Naive thymus-derived CD8-positive, alpha-beta T cell (primary cell): ENCODE results near the gene OR2F2. TPM values are rescaled to one million over a fixed set of nuclear protein-coding genes. Genes with fewer than 3 reads are reported as not detected.

Experiments
- ATAC-seq, 2 donors: fragments of 150-1000 bp; cut with Tn5 transposase in 1 of 2; sonication (Bioruptor Pico), chemical (Tn5 transposase) in 1 of 2; 1 replicate in 1 of 2; 2 replicates in 1 of 2; pipeline ENCODE4 v1.10.0; 2021; ENCODE audit warnings: mild to moderate bottlenecking in 2 of 2, moderate library complexity in 2 of 2
- POLR2A ChIA-PET: fragments of 350-600 bp; sonication (Branson Sonifier 250); formaldehyde crosslinking; loops from one replicate; lab custom pipeline; 2021; ENCODE audit warnings: antibody characterized with exemption; lab: Charles Lee
- DNase-seq, 10 donors: peaks; one replicate each; pipeline versions ENCODE4 v3.0.0 to v3.0.0-alpha.2; 2020 to 2022
- H3K27ac Mint-ChIP-seq, 10 donors: one replicate each; pipeline ENCODE4 v1.8.0; 2020 to 2022; ENCODE audit warnings: mild to moderate bottlenecking in 10 of 10, mixed read lengths in 10 of 10, moderate library complexity in 4 of 10, inconsistent platforms in 1 of 10
- H3K27me3 Mint-ChIP-seq, 5 donors: one replicate each; pipeline ENCODE4 v1.8.0; 2021 to 2022; ENCODE audit warnings: mixed read lengths in 5 of 5
- H3K36me3 Mint-ChIP-seq, 3 donors: one replicate each; pipeline ENCODE4 v1.8.0; 2020 to 2022; ENCODE audit warnings: mixed read lengths in 3 of 3, mild to moderate bottlenecking in 2 of 3, inconsistent platforms in 1 of 3
- H3K4me1 Mint-ChIP-seq, 4 donors: one replicate each; pipeline ENCODE4 v1.8.0; 2021 to 2022; ENCODE audit warnings: mixed read lengths in 4 of 4
- H3K4me3 Mint-ChIP-seq, 10 donors: one replicate each; pipeline ENCODE4 v1.8.0; 2020 to 2022; ENCODE audit warnings: mild to moderate bottlenecking in 10 of 10, mixed read lengths in 10 of 10, moderate library complexity in 6 of 10, inconsistent platforms in 1 of 10
- H3K9me3 Mint-ChIP-seq, 9 donors: one replicate each; pipeline ENCODE4 v1.8.0; 2020 to 2022; ENCODE audit warnings: mixed read lengths in 9 of 9, mild to moderate bottlenecking in 3 of 9, inconsistent platforms in 1 of 9, moderate library complexity in 1 of 9
- polyA plus RNA-seq, 3 donors: library from polyadenylated mRNA; unstranded; fragments of 300-500 nt; fragmentation: Illumina TruSeq; gene quantifications; one replicate each; pipeline ENCODE4 v1.2.3, GENCODE V29; 2021
- total RNA-seq, 8 experiments: library from RNA in 2 of 8; stranded (reverse) in 2 of 8; gene quantifications; one replicate each; pipeline ENCODE4 v1.2.3 and lab custom pipeline; 2021 to 2026

The OR2F2 gene
- total and polyA plus RNA-seq, 5 experiments from 2014 or later, result not detected

GRCh38 chr7:143960813-143961610 lies 26.0 kb downstream of the OR2F2 start:
- Mint-ChIP-seq H3K4me3 (no peak overlapping the region), H3K9me3 (no peaks in the 10 kb centered on the region), H3K27me3 (peaks cover 12 to 60% (median 16%) of the 10 kb centered on the region in 5 donors), H3K27ac (no peak overlapping the region), H3K36me3 (no peaks in the 10 kb centered on the region), H3K4me1 (no peaks in the 10 kb centered on the region)
- POLR2A ChIA-PET, result no interaction called here
- DNase-seq (no peak), ATAC-seq (no peak)

GRCh38 chr7:143965280-143965679 lies 30.2 kb downstream of the OR2F2 start:
- Mint-ChIP-seq H3K36me3 (no peaks in the 10 kb centered on the region), H3K4me3 (no peak overlapping the region), H3K9me3 (no peaks in the 10 kb centered on the region), H3K4me1 (no peaks in the 10 kb centered on the region), H3K27me3 (peaks cover 11 to 26% (median 16%) of the 10 kb centered on the region in 5 donors), H3K27ac (no peak overlapping the region)
- DNase-seq, result no peak
- POLR2A ChIA-PET, result no interaction called here
- ATAC-seq, result no peak

GRCh38 chr7:143967398-143967797 lies 32.4 kb downstream of the OR2F2 start:
- Mint-ChIP-seq H3K27ac (no peak overlapping the region), H3K9me3 (peaks cover 0 to 10% (median 0%) of the 10 kb centered on the region in 9 donors), H3K36me3 (peaks cover 0 to 6% (median 0%) of the 10 kb centered on the region in 3 donors), H3K4me3 (no peak overlapping the region), H3K27me3 (peaks cover 6 to 23% (median 13%) of the 10 kb centered on the region in 5 donors), H3K4me1 (no peaks in the 10 kb centered on the region)
- POLR2A ChIA-PET, result no interaction called here
- DNase-seq, result no peak
- ATAC-seq, result no peak

- no peak for ATAC-seq
- POLR2A ChIA-PET, result no interaction called here
- peaks cover 0 to 10% (median 0%) of the 10 kb centered on the region in 9 donors for H3K9me3 Mint-ChIP-seq
- no peak for DNase-seq
- peaks cover 4 to 10% (median 7%) of the 10 kb centered on the region in 5 donors for H3K27me3 Mint-ChIP-seq
- H3K27ac Mint-ChIP-seq, result no peak overlapping the region
- peaks cover 0 to 6% (median 0%) of the 10 kb centered on the region in 3 donors for H3K36me3 Mint-ChIP-seq
- H3K4me3 Mint-ChIP-seq, result no peak overlapping the region
- H3K4me1 Mint-ChIP-seq, result no peaks in the 10 kb centered on the region
These were observed 38.9 kb downstream of the OR2F2 start for GRCh38 chr7:143973870-143974416.

GRCh38 chr7:143974459-143974858 lies 39.4 kb downstream of the OR2F2 start:
- DNase-seq (no peak), ATAC-seq (no peak)
- H3K9me3 Mint-ChIP-seq, result peaks cover 0 to 10% (median 0%) of the 10 kb centered on the region in 9 donors
- no peak overlapping the region for H3K4me3 Mint-ChIP-seq
- peaks cover 0 to 6% (median 0%) of the 10 kb centered on the region in 3 donors for H3K36me3 Mint-ChIP-seq
- POLR2A ChIA-PET, result no interaction called here
- peaks cover 4 to 10% (median 7%) of the 10 kb centered on the region in 5 donors for H3K27me3 Mint-ChIP-seq
- no peaks in the 10 kb centered on the region for H3K4me1 Mint-ChIP-seq
- H3K27ac Mint-ChIP-seq, result no peak overlapping the region

GRCh38 chr7:143975617-143976016 lies 40.6 kb downstream of the OR2F2 start:
- Mint-ChIP-seq H3K27ac (no peak overlapping the region), H3K4me1 (no peaks in the 10 kb centered on the region), H3K27me3 (peaks cover 2 to 10% (median 5%) of the 10 kb centered on the region in 5 donors), H3K4me3 (no peak overlapping the region), H3K9me3 (peaks cover 0 to 10% (median 0%) of the 10 kb centered on the region in 9 donors), H3K36me3 (peaks cover 0 to 6% (median 0%) of the 10 kb centered on the region in 3 donors)
- no peak for DNase-seq
- no peak for ATAC-seq
- POLR2A ChIA-PET, result no interaction called here

- H3K4me3 Mint-ChIP-seq, result no peak overlapping the region
These were observed 43.6 kb downstream of the OR2F2 start for GRCh38 chr7:143978585-143978984.

GRCh38 chr7:143979359-143979758 lies 44.3 kb downstream of the OR2F2 start:
- no peak overlapping the region for H3K27ac Mint-ChIP-seq
- DNase-seq, result no peak
- H3K36me3 Mint-ChIP-seq, result no peaks in the 10 kb centered on the region
- no peak for ATAC-seq
- H3K4me1 Mint-ChIP-seq, result no peaks in the 10 kb centered on the region
- H3K27me3 Mint-ChIP-seq, result peaks cover 0 to 9% (median 6%) of the 10 kb centered on the region in 5 donors
- H3K4me3 Mint-ChIP-seq, result no peak overlapping the region
- H3K9me3 Mint-ChIP-seq, result peaks cover 0 to 2% (median 0%) of the 10 kb centered on the region in 9 donors
- POLR2A ChIA-PET, result interaction anchor here (0.5 kb wide), 1 partner anchor 78 kb away, joined by 3 read pairs; the partner anchor contains the start of gene TCAF1

More at GRCh38 chr7:143978585-143978984, 43.6 kb downstream of the OR2F2 start:
- Mint-ChIP-seq H3K9me3 (peaks cover 0 to 2% (median 0%) of the 10 kb centered on the region in 9 donors), H3K27ac (no peak overlapping the region), H3K36me3 (no peaks in the 10 kb centered on the region), H3K27me3 (peaks cover 0 to 9% (median 6%) of the 10 kb centered on the region in 5 donors), H3K4me1 (no peaks in the 10 kb centered on the region)
- ATAC-seq (no peak), DNase-seq (no peak)
- POLR2A ChIA-PET, result no interaction called here

GRCh38 chr7:143979998-143980397 lies 45.0 kb downstream of the OR2F2 start:
- Mint-ChIP-seq H3K4me3 (no peak overlapping the region), H3K9me3 (peaks cover 0 to 2% (median 0%) of the 10 kb centered on the region in 9 donors), H3K27me3 (peaks cover 0 to 9% (median 4%) of the 10 kb centered on the region in 5 donors), H3K27ac (no peak overlapping the region), H3K4me1 (no peaks in the 10 kb centered on the region), H3K36me3 (no peaks in the 10 kb centered on the region)
- no peak for DNase-seq
- POLR2A ChIA-PET, result no interaction called here
- ATAC-seq, result no peak

- Mint-ChIP-seq H3K9me3 (peaks cover 0 to 2% (median 0%) of the 10 kb centered on the region in 9 donors), H3K4me1 (no peaks in the 10 kb centered on the region), H3K4me3 (no peak overlapping the region), H3K27ac (no peak overlapping the region), H3K27me3 (peaks cover 0 to 9% (median 4%) of the 10 kb centered on the region in 5 donors), H3K36me3 (no peaks in the 10 kb centered on the region)
- no peak for DNase-seq
- no peak for ATAC-seq
- POLR2A ChIA-PET, result no interaction called here
These were observed 45.9 kb downstream of the OR2F2 start for GRCh38 chr7:143980746-143981510.

GRCh38 chr7:143983960-143984359 lies 48.9 kb downstream of the OR2F2 start:
- Mint-ChIP-seq H3K4me1 (peaks cover 5 to 24% (median 15%) of the 10 kb centered on the region in 4 donors), H3K27ac (no peak overlapping the region), H3K4me3 (no peak overlapping the region), H3K9me3 (peaks cover 0 to 4% (median 0%) of the 10 kb centered on the region in 9 donors), H3K36me3 (no peaks in the 10 kb centered on the region), H3K27me3 (peaks cover 0 to 9% (median 2%) of the 10 kb centered on the region in 5 donors)
- no peak for DNase-seq
- ATAC-seq, result no peak
- POLR2A ChIA-PET, result no interaction called here
